HCT116 (cell line): Measurements from ENCODE around the gene RANBP3L. TPM values are rescaled to one million over a fixed set of nuclear protein-coding genes. Genes with fewer than 3 reads are reported as not detected.

Experiments used
- ATAC-seq: fragments of 200-7000 bp; cut with Tn5 transposase; 2 replicates; pipeline ENCODE4 v1.9.1; 2020; ENCODE audit warnings: mild to moderate bottlenecking, moderate library complexity
- BruUV-seq: library from RNA; stranded (reverse); fragments of 400-500 nt; replicated peaks from 2 replicates; lab custom pipeline; 2021; lab: Mats Ljungman, UMichigan
- CTCF ChIA-PET: fragments of 300-600 bp; sonication (Branson Sonifier 250); formaldehyde crosslinking; loops from one replicate; lab custom pipeline; 2021; ENCODE audit warnings: antibody characterized with exemption; lab: Charles Lee
- POLR2A ChIA-PET: fragments of 300-600, 350-600 bp; sonication (Branson Sonifier 250); formaldehyde crosslinking; loops from one replicate; lab custom pipeline; 2021; ENCODE audit warnings: antibody characterized with exemption; lab: Charles Lee
- RAD21 ChIA-PET, 2 experiments: fragments of 300-600 bp; sonication (Branson Sonifier 250); formaldehyde crosslinking; loops; one replicate each; lab custom pipeline; 2023; ENCODE audit warnings: low total read pairs in 2 of 2; ENCODE audit not compliant: uncharacterized antibody in 2 of 2, unreplicated experiment in 2 of 2, low non-redundant PET in 1 of 2; lab: Charles Lee
- DNase-seq: peaks from one replicate; pipeline ENCODE4 v3.0.0-alpha.2; 2010; ENCODE audit warnings: low read depth, low spot score
- H2AFZ ChIP-seq: fragments of 200-600 bp; shearing (Covaris generic), sonication (generic); 2 replicates; pipeline ENCODE4 v1.6.1; 2017; ENCODE audit warnings: low read depth, mixed run types, mixed read lengths, antibody characterized with exemption, low read length; ENCODE audit not compliant: poor library complexity, severe bottlenecking
- H3K27ac ChIP-seq: 2 replicates; pipeline ENCODE4 v1.5.1; 2012; ENCODE audit warnings: low read depth, low read length
- H3K27me3 ChIP-seq: fragments of 200-600 bp; sonication (generic); 2 replicates; pipeline ENCODE4 v1.6.1; 2016; ENCODE audit warnings: mixed run types, low read length, mixed read lengths; ENCODE audit not compliant: insufficient read depth
- H3K36me3 ChIP-seq, 2 experiments: fragments of 200-500 bp in 1 of 2; fragments of 200-600 bp in 1 of 2; sonication (Bioruptor generic) in 1 of 2; sonication (generic) in 1 of 2; 2 replicates each; pipeline versions ENCODE4 v1.5.1 to v1.6.1; 2014 to 2016; ENCODE audit warnings: low read length in 2 of 2, inconsistent platforms in 1 of 2, mixed read lengths in 1 of 2, mixed run types in 1 of 2; ENCODE audit not compliant: insufficient read depth in 2 of 2, control insufficient read depth in 1 of 2
- H3K4me1 ChIP-seq, 2 experiments: fragments of 200-600 bp in 1 of 2; sonication (generic) in 1 of 2; 2 replicates each; pipeline versions ENCODE4 v1.5.1 to v1.6.1; 2012 to 2017; ENCODE audit warnings: low read length in 2 of 2, inconsistent platforms in 1 of 2, mild to moderate bottlenecking in 1 of 2, mixed read lengths in 1 of 2, mixed run types in 1 of 2, moderate library complexity in 1 of 2; ENCODE audit not compliant: insufficient read depth in 2 of 2, control insufficient read depth in 1 of 2
- H3K4me2 ChIP-seq: fragments of 200-600 bp; sonication (generic); 2 replicates; pipeline ENCODE4 v1.6.1; 2017; ENCODE audit warnings: mixed run types, low read length, mixed read lengths
- H3K4me3 ChIP-seq, 2 experiments: fragments of 200-600 bp in 1 of 2; sonication (generic) in 1 of 2; replicated peaks in 1 of 2; 2 replicates each; pipeline ENCODE4 v1.5.1; 2011 to 2016; ENCODE audit warnings: low read length in 2 of 2, control low read depth in 1 of 2, low read depth in 1 of 2, mild to moderate bottlenecking in 1 of 2, mixed read lengths in 1 of 2, mixed run types in 1 of 2
- H3K79me2 ChIP-seq: fragments of 200-600 bp; sonication (generic); 2 replicates; pipeline ENCODE4 v1.6.1; 2017; ENCODE audit warnings: mild to moderate bottlenecking, mixed run types, low read length, moderate library complexity, mixed read lengths; ENCODE audit not compliant: insufficient read depth
- H3K9ac ChIP-seq: fragments of 200-600 bp; sonication (generic); 2 replicates; pipeline ENCODE4 v1.6.1; 2016; ENCODE audit warnings: low read length, mixed read lengths
- H3K9me2 ChIP-seq: fragments of 200-600 bp; sonication (generic), shearing (Covaris generic); 2 replicates; pipeline ENCODE4 v1.6.1; 2017; ENCODE audit warnings: mixed run types, mild to moderate bottlenecking, moderate library complexity; ENCODE audit not compliant: insufficient read depth
- H3K9me3 ChIP-seq, 2 experiments: fragments of 200-500 bp in 1 of 2; fragments of 200-600 bp in 1 of 2; sonication (Bioruptor generic) in 1 of 2; sonication (generic) in 1 of 2; 2 replicates each; pipeline ENCODE4 v1.6.1; 2014 to 2017; ENCODE audit warnings: low read length in 2 of 2, mixed read lengths in 2 of 2, inconsistent platforms in 1 of 2, low read depth in 1 of 2, mild to moderate bottlenecking in 1 of 2, mixed run types in 1 of 2, moderate library complexity in 1 of 2; ENCODE audit not compliant: control insufficient read depth in 1 of 2, insufficient read depth in 1 of 2
- H4K20me1 ChIP-seq: fragments of 200-600 bp; sonication (generic), shearing (Covaris generic); 2 replicates; pipeline ENCODE4 v1.6.1; 2017; ENCODE audit warnings: mixed run types, mild to moderate bottlenecking, moderate library complexity; ENCODE audit not compliant: insufficient read depth
- POLR2AphosphoS5 ChIP-seq: IDR thresholded peaks from 2 replicates; pipeline ENCODE4 v1.6.1; 2011; ENCODE audit warnings: mild to moderate bottlenecking, low read depth, low read length, moderate library complexity
- intact Hi-C: fragments of 100-400 bp; cut with micrococcal nuclease; formaldehyde crosslinking; loops from 2 replicates; pipeline ENCODE4 v1.10.0; 2022
- total RNA-seq: library from RNA; stranded (reverse); gene quantifications from one replicate; pipeline ENCODE4 v1.2.1, GENCODE V29; 2021; ENCODE audit not compliant: unreplicated experiment

Gene RANBP3L
- total RNA-seq, 1 experiment from 2014 or later = not detected

DNA sequence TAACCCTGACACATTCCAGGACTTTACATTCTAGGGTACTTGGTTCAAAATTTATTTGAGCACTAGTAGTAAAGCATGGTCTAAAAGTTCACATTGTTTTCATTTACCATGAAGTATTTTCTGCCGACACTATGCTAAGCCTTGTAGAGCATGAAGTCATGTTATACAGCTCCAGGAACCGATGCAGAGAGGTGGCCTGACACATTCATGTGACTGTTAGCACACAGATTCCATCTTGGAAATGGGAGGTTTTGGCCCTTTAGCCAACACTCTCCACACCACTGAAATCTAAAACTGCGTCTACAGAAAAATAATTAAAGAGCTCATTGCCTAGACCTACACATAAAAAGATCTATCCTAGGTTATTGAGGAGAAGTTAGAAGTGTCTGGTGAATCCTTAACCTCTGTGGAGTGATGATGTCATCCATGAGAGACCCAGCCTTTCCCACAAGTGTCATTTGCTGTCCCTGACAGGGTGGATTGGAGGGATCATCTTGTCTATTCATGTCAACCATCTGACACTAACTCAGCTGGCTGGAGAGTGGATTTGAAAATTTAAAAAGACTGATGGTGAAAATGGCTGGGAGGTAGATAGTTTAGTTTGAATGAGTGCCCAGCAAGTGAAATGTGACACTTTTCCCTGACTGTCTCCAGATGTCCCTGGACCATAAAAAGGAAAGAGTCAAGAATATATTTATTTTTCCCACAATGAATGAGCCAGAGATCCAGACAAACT lies 1.3 kb downstream of the RANBP3L start:
- no TSS peak for BruUV-seq
- H3K9ac ChIP-seq = no peak overlapping the region
- H3K9me3 ChIP-seq = no peaks in the 10 kb centered on the region
- ATAC-seq (no peak), DNase-seq (no peak)
- H3K4me2 ChIP-seq = no peak overlapping the region
- H4K20me1 ChIP-seq = no peaks in the 10 kb centered on the region
- no peaks in the 10 kb centered on the region for H3K36me3 ChIP-seq
- no peak overlapping the region for H2AFZ ChIP-seq
- H3K4me1 ChIP-seq = no peaks in the 10 kb centered on the region
- H3K27me3 ChIP-seq = no peaks in the 10 kb centered on the region; the same call in 1 of the 2 replicates
- TF ChIP-seq POLR2AphosphoS5 = no peak
- ChIA-PET RAD21 (no interaction called here), POLR2A (no interaction called here), CTCF (interaction anchor here (1.0 kb wide), 1 partner anchor 221 kb away, joined by 3 read pairs; no protein-coding TSS in a partner anchor)
- no peaks in the 10 kb centered on the region for H3K79me2 ChIP-seq
- no peak overlapping the region for H3K4me3 ChIP-seq
- intact Hi-C loops = loop anchor here (10.0 kb wide), 1 partner anchor 336 kb away; no protein-coding TSS in a partner anchor
- H3K27ac ChIP-seq = no peak overlapping the region
- no peaks in the 10 kb centered on the region for H3K9me2 ChIP-seq

DNA sequence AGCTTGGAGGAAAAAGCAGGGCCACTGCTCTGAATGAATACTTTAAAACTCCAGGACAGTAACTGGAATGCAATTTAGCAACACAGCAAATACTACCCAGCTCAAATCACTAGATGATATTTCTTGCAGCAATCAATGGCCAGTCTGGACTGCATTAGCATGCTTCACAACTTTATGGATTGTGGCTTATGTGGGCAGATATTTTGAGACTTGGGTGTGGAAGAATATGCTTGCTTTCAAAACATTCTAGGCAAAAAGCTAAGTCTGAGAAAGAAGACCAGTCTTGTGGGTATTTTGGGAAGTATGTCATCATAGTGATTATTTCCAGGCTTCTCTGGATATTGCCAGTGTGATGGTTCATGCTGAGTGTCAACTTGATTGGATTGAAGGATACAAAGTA lies 3.1 kb downstream of the RANBP3L start:
- ChIA-PET POLR2A (no interaction called here), RAD21 (no interaction called here)
- H3K79me2 ChIP-seq = no peaks in the 10 kb centered on the region
- intact Hi-C loops = no loop called here
- no peak overlapping the region for H2AFZ ChIP-seq
- no peaks in the 10 kb centered on the region for H3K9me2 ChIP-seq
- no peaks in the 10 kb centered on the region for H4K20me1 ChIP-seq
- no peak overlapping the region for H3K9ac ChIP-seq
- no peaks in the 10 kb centered on the region; the same call in 1 of the 2 replicates for H3K27me3 ChIP-seq
- no peak for TF ChIP-seq POLR2AphosphoS5
- TF ChIP-seq, all 23 proteins: peak for 0
- no peaks in the 10 kb centered on the region for H3K4me1 ChIP-seq
- DNase-seq (no peak), ATAC-seq (no peak)
- H3K27ac ChIP-seq = no peak overlapping the region
- no TSS peak for BruUV-seq
- no peak overlapping the region for H3K4me2 ChIP-seq
- no peak overlapping the region for H3K4me3 ChIP-seq
- H3K9me3 ChIP-seq = no peaks in the 10 kb centered on the region
- CTCF ChIA-PET = interaction anchor here (0.9 kb wide), 1 partner anchor 219 kb away, joined by 3 read pairs; no protein-coding TSS in a partner anchor
- no peaks in the 10 kb centered on the region for H3K36me3 ChIP-seq
